Hematopoietic multipotent progenitor cell treated with erythropoietin and hydrocortisone succinate and interleukin-3 and kit ligand, for 6 days (in vitro differentiated cells): Measurements from ENCODE around the gene SMURF1.

ENCODE experiments used
- DNase-seq: peaks from one replicate; pipeline ENCODE4 v3.0.0-alpha.2; 2015

Gene SMURF1

GRCh38 chr7:99141841-99142726 lies 1.8 kb downstream of the SMURF1 start:
- DNase-seq, result peak; percentile 53

DNA sequence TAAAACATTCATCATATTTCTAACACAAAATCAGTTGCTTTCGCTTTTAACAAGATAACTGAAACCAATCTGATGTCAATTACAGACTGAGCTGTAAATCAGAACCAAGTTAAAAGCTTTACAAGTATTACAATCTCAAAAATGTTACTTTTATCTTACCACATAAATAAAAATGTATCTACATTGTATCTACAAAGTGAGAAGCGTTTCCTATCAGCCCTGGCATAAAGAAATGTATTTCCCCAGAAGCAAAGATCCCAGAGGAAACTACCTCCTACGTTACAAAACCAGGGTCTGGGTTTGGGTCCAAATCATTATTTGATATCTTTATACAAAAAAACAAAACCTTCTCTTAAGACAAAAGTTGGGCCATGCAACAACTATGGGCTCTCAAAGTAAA lies 2.6 kb downstream of the SMURF1 start:
- no peak for DNase-seq

DNA sequence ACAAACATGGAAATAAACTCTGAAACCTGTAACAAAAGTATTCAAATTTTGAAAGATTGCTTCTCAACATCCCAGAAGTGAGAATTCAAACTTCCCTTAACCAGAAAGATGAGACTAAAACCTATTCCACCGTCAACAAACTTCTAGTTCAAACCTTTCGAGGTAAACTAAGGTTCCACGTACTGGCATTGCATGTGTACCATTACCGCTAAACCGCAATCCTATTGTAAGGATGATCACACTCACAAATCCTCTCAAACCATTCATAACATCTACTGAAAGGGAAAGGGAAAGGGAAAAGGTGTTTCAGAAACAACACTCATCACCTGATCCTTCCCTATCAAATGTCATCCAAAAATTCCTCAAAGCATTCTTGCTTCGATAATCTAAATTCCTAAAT lies 3.1 kb downstream of the SMURF1 start:
- DNase-seq, result no peak

GRCh38 chr7:99139036-99139435 lies 4.9 kb downstream of the SMURF1 start:
- DNase-seq, result no peak

DNA sequence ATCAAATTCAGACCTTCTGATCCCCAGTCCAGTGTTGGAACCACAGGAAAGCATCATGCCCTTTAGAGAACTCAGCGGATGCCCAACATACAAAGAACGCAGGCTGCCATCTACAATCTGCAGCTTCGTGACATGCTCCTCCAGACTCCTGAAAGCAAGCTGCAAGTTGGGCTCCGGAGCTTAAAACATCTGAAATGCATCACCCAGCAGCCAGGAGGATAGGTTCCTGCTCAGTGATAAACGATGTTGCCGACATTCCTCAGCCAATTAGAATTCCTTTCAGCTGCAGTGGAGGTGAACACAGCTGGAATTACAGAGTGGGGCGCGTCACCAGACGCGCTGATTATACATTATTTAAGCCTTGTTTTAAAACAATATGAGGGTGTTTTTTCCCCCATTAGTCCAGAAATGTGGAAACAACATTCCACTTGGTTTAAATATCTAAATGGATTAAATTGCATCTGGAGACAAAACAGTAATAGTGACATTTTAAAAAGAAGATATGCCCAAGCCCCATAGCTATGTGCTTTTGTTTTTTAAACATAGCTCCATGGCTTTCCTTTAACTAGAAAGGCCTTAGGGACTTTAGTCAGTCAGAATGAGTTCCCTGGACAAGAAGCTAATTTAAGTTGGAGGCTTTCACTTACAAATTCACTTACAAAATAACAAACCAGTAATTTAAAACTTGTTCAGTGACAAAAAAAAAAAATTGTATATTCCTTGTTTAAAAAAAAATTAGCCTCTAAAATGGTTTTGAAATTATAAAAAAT lies 6.3 kb downstream of the SMURF1 start:
- no peak for DNase-seq

DNA sequence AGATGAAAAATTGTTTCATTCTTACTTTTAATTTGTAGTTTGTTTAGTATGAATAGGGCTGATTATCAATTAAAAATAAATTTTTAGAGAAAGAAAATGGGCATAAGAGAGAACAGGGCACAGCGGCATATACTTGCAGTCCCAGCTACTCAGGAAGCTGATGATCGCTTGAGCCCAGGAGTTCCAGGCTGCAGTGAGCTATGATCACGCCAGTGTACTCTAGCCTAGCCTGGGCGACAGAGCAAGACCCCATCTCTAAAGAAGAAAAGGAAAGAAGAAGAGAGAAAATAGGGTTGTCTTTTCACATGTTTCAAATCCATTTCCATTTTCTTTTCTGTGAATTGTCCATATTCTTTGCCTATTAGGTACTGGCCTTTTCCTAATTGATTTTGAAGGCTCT lies 8.0 kb downstream of the SMURF1 start:
- no peak for DNase-seq

DNA sequence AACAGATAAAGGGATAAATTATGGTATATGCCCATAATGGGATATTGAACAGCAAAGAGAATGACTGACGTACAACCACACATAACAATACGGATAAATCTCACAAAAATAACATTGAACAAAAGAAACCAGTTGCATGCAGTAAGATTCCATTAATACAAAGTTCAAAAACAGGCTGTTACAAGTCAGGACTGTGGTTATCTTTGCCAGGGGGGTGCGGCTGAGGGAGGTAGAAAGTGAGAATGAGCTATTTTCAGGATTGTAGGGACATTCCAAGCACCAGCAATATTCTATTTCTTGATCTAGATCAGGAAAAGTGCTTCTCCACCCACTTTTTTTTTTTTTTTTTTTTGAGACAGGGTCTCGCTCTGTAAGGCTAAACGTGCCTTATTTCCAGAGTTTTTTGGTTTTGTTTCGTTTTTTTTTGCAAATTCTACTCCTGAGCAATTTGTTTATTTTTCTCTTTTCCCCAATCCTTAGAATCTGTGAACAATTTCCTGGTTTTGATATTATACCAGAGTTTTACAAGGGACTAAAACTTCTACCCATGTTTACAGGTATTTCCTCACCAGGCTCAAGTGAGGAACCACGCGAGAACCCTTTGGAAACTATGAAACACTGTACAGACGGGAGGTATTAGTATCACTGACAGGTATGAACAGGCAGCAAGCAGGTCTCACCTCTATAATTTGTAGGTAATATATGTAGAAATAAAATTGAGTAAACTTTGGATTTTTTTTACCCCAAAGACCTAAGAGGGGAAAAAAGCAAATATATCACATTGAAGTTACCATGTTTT lies 9.9 kb downstream of the SMURF1 start:
- no peak for DNase-seq

DNA sequence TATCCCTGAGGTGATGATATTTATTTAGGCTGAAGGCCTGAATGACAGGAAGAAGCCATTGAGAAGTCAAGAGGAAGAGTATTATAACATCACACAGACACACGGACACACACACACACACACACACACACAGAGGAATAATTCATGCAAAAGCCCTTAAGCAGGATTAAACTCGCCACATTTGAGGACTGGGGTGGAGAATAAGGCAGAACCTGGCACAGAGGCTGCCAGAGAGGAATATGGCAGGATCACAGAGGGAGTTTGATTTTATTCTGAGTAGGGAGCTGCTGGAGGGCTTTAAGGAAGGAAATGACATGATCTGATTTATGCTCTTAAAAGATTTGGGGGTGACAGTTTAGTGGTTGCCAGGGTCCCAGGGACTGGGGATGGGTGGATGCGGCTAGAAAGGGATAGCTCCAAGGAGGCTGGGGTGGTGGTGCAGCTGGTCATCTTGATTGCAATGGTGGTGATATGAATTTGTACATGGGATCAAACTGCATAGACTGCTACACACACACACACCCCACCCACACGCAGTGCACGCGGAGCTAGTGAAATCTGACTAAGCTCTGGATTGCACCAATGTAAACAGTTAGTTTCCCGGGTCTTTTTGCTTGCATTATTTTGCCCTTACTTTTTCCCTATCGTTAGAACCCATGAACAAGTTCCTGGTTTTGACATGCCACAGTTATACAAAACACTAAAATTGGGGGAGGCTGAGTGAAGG lies 11.2 kb downstream of the SMURF1 start:
- no peak for DNase-seq

DNA sequence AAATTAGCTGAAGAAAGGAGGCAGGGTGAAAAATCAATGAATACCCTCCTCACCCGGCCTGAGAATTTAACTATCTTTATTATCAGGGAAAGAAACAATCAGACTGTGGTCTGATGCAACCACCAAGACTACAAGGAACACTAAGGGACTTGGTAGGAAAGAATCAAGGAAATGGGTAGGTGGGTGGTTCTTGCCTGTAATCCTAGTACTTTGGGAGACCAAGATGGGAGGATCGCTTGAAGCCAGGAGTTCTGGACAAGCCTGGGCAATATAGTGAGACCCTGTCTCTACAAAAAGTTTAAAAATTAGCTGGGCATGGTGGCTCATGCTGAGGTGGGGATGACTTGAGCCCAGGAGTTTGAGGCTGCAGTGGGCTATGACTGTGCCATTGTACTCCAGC lies 12.6 kb downstream of the SMURF1 start:
- no peak for DNase-seq

DNA sequence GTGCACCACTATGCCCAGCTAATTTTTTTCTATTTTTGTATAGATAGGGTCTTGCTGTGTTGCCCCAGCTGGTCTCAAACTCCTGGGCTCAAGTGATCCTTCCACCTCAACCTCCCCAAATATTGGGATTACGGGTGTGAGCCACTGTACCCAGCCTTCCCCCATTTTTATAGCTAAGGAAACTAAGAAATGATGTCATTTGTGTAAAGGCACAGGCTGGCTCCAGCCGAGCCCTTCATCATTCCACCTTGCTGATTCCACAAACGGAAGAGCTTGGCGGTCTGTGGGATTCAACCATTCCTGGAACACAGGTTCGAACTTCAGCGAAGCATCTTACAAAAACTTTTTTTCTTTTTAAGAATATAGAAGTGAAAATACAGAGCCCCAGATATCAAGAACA lies 14.4 kb downstream of the SMURF1 start:
- DNase-seq, result no peak

GRCh38 chr7:99129001-99129400 lies 14.9 kb downstream of the SMURF1 start:
- DNase-seq, result no peak

GRCh38 chr7:99128076-99128950 lies 15.6 kb downstream of the SMURF1 start:
- DNase-seq, result peak; percentile 37

GRCh38 chr7:99127636-99128035 lies 16.3 kb downstream of the SMURF1 start:
- DNase-seq, result no peak

DNA sequence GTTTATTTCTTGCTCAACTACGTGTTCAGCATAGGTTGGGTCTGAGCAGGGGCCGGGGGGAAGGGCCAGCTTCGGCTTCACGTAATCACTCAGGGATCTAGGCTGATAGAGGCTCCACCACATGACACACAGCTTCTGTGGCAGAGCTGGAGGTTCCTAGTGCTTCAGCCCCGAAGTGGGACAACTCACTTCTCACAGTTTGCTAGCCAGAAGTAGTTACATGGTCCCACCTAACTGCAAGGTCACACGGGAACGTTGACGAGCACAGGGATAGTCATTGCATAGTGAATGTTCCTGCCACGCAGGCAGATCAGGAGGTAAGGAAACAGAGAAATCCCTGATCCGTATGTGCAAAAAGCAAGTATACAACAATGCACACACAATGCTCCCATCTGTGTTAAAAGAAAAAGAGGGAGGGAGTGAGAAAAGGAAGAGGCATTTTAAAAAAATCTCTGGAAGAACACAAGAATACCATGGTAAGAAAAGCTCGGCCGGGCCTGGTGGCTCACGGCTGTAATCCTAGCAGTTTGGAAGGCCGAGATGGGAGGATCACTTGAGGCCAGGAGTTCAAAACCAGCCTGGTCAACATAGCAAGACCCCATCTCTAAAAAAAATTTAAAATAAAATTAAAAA lies 16.9 kb downstream of the SMURF1 start:
- DNase-seq, result peak; percentile 74

GRCh38 chr7:99125505-99125865 lies 18.4 kb downstream of the SMURF1 start:
- no peak for DNase-seq

GRCh38 chr7:99124751-99125504 lies 19.0 kb downstream of the SMURF1 start:
- no peak for DNase-seq

GRCh38 chr7:99124236-99124635 lies 19.7 kb downstream of the SMURF1 start:
- no peak for DNase-seq

DNA sequence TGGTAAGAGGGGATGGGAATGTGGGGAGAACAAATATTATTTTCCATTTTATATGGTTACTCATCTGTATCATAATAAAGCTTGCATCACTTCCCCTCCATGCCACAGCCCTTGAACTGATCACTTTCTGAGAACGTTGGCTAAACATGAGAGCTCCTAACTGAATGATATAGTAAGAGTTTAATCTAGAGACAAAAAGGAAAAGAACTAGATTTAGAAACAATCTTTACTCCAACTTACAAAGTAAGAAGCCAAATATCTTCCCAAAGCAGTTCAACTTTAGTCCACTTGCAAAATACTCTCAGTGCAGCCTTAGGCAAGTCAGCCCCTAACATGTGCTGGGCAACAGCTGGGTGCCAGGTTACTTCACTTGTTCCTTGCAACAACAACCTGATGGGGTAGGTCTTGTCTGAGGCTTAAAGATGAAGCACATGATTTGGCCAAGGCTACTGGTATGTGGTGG lies 20.3 kb downstream of the SMURF1 start:
- peak; percentile 41 for DNase-seq

DNA sequence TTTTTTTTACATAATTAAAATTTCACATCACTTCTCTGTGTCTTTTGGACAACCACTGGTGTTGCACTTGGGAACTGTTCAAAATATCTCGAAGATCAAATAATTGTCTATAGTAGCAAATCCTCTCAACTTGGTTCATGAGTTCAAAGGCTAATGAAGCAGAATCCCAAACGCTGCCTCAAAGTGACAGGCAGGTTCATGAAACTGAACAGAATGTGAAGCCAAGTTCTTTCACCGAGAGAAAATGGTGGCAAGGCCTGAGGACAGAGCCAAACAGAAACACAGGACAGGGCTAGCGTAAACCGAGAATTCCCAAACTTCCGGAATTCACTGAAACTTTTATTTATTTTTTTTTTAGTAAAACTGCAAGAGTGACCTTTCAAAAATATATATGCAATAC lies 21.1 kb downstream of the SMURF1 start:
- no peak for DNase-seq

GRCh38 chr7:99121496-99122021 lies 22.3 kb downstream of the SMURF1 start:
- DNase-seq, result no peak
